ENCODE measurements around the gene NR1H3. TPM values are rescaled to one million over a fixed set of nuclear protein-coding genes. Genes with fewer than 3 reads are reported as not detected.

The NR1H3 gene
- total and polyA plus RNA-seq, 10 of the 15 experiments (the other 5 are each of a cell fraction or from before 2014, with no cell fraction given), result 2.6 to 8.9 (median 4.5) TPM

- H3K9me3 ChIP-seq (replicated peaks; ENCODE audit: control insufficient read depth, insufficient read depth, low read length), result no peaks in the 10 kb centered on the region
- no peaks in the 10 kb centered on the region for H3K79me2 ChIP-seq (ENCODE audit: control insufficient read depth, insufficient read depth, low read length)
- H3K27me3 ChIP-seq (replicated peaks in 1 of 2; ENCODE audit: control insufficient read depth in 2 of 2, insufficient read depth in 2 of 2, low read length in 1 of 2), result no peaks in the 10 kb centered on the region
- H2AFZ ChIP-seq (ENCODE audit: control insufficient read depth, low read depth, low read length), result no peak overlapping the region
- ChIA-PET CTCF (no interaction called here), POLR2A (interaction anchor here (0.6 kb wide), 1 partner anchor 36 kb away, joined by 3 read pairs; no protein-coding TSS in a partner anchor), RAD21 (ENCODE audit: unreplicated experiment) (no interaction called here), SMC1A (ENCODE audit: uncharacterized antibody, unreplicated experiment) (no interaction called here)
- H3K4me3 ChIP-seq, result no peak overlapping the region
- DNase-seq (ENCODE audit: low read depth, low spot score), result no peak
- no peak overlapping the region for H3K4me2 ChIP-seq (ENCODE audit: control insufficient read depth, insufficient read depth)
- H4K20me1 ChIP-seq (ENCODE audit: control insufficient read depth, insufficient read depth), result no peaks in the 10 kb centered on the region
- BruUV-seq (replicated peaks), result no TSS peak
- no peak overlapping the region for H3K27ac ChIP-seq (ENCODE audit: control insufficient read depth, insufficient read depth)
- no peak overlapping the region for H3K9ac ChIP-seq (ENCODE audit: control insufficient read depth, insufficient read depth, low read length)
- 88% methylated on average over 5 of the region's 5 CpGs for WGBS (ENCODE audit: insufficient coverage, insufficient replicate concordance, low lambda C conversion rate, missing lambda C conversion rate)
- H3K4me1 ChIP-seq (ENCODE audit: control insufficient read depth, insufficient read depth, low read length), result no peaks in the 10 kb centered on the region
- FAIRE-seq, result no peak
- TF ChIP-seq FOXM1 (IDR thresholded peaks at IDR 0.05; ENCODE audit: low read depth, low read length) (no peak), SMC3 (IDR thresholded peaks at IDR 0.05; ENCODE audit: borderline replicate concordance, low read length) (no peak), ASH2L (IDR thresholded peaks at IDR 0.05; ENCODE audit: borderline replicate concordance, low read depth) (no peak), EGR1 (IDR thresholded peaks at IDR 0.05; ENCODE audit: borderline replicate concordance in 1 of 2, low read depth in 2 of 2, low read length in 2 of 2) (no peak), HDGF (IDR thresholded peaks at IDR 0.05) (no peak), EED (IDR thresholded peaks at IDR 0.05; ENCODE audit: low read depth) (no peak), NRF1 (conservative IDR thresholded peaks at IDR 0.05; ENCODE audit: low read depth, low read length) (no peak), RELB (IDR thresholded peaks at IDR 0.05; ENCODE audit: low read depth) (no peak), NFYA (IDR thresholded peaks at IDR 0.05; ENCODE audit: borderline replicate concordance, low read depth, low read length) (no peak), NFIC (IDR thresholded peaks at IDR 0.05; ENCODE audit: low read depth, low read length) (no peak), IRF3 (IDR thresholded peaks at IDR 0.05) (no peak), KDM1A (IDR thresholded peaks at IDR 0.05; ENCODE audit: borderline replicate concordance) (no peak), REST (IDR thresholded peaks at IDR 0.05; ENCODE audit: low read depth, low read length) (no peak), KLF5 (IDR thresholded peaks at IDR 0.05; ENCODE audit: partially characterized antibody) (no peak)
- no peak for ATAC-seq
- peaks cover 41 to 42% of the 10 kb centered on the region in 2 experiments for H3K36me3 ChIP-seq (ENCODE audit: control insufficient read depth in 2 of 2, insufficient read depth in 2 of 2, low read length in 1 of 2)
- intact Hi-C loops (cut with micrococcal nuclease; ENCODE audit: unreplicated experiment), result no loop called here
- in situ Hi-C loops (cut with MboI), result no loop called here
Observed at GRCh38 chr11:47288066-47288465, 30.3 kb downstream of the NR1H3 start.

Measured in GM12878 (cell line).